GM23338 (cell line): ENCODE results near the gene HS6ST1. TPM values are rescaled to one million over a fixed set of nuclear protein-coding genes. Genes with fewer than 3 reads are reported as not detected.
"Not testable (repeated sequence)": the region's sequence is repeated elsewhere in the genome, so short reads cannot be mapped to it uniquely, and the experiment has no call there.

Experiments
- ATAC-seq: fragments of 200-7000 bp; cut with Tn5 transposase; 3 replicates; pipeline ENCODE4 v1.9.1; 2020
- DNase-seq: peaks from one replicate; pipeline ENCODE4 v3.0.0-alpha.2; 2015; ENCODE audit warnings: low spot score
- H2AFZ ChIP-seq: fragments of 200-600 bp; sonication (generic); 2 replicates; pipeline ENCODE4 v1.8.0; 2016; ENCODE audit warnings: antibody characterized with exemption, mild to moderate bottlenecking, moderate library complexity
- H3F3A ChIP-seq: fragments of 200-600 bp; sonication (generic); replicated peaks from 2 replicates; pipeline ENCODE4 v1.8.0; 2017; ENCODE audit warnings: antibody characterized with exemption, mixed run types, low read depth
- H3K27ac ChIP-seq: fragments of 200-600 bp; sonication (generic); 2 replicates; pipeline ENCODE4 v1.6.1; 2016; ENCODE audit warnings: low read depth
- H3K27me3 ChIP-seq: fragments of 200-600 bp; sonication (generic); 2 replicates; pipeline ENCODE4 v1.8.0; 2016; ENCODE audit warnings: mild to moderate bottlenecking, mixed run types, moderate library complexity; ENCODE audit not compliant: insufficient read depth
- H3K36me3 ChIP-seq: fragments of 200-600 bp; sonication (generic); 2 replicates; pipeline ENCODE4 v1.8.0; 2016; ENCODE audit warnings: mild to moderate bottlenecking; ENCODE audit not compliant: insufficient read depth
- H3K4me1 ChIP-seq: fragments of 200-600 bp; sonication (generic); 2 replicates; pipeline ENCODE4 v1.8.0; 2016; ENCODE audit warnings: mild to moderate bottlenecking, moderate library complexity; ENCODE audit not compliant: insufficient read depth
- H3K4me2 ChIP-seq: fragments of 200-600 bp; sonication (generic); 2 replicates; pipeline ENCODE4 v1.7.1; 2017; ENCODE audit warnings: mixed run types
- H3K4me3 ChIP-seq: fragments of 200-600 bp; sonication (generic); 2 replicates; pipeline ENCODE4 v1.6.1; 2016; ENCODE audit warnings: mixed run types
- H3K79me2 ChIP-seq: fragments of 200-600 bp; sonication (generic); replicated peaks from 2 replicates; pipeline ENCODE4 v1.8.0; 2017; ENCODE audit warnings: mild to moderate bottlenecking; ENCODE audit not compliant: insufficient read depth
- H3K9me2 ChIP-seq: fragments of 200-600 bp; sonication (generic); 2 replicates; pipeline ENCODE4 v1.8.0; 2017; ENCODE audit not compliant: insufficient read depth
- H4K20me1 ChIP-seq: fragments of 200-600 bp; sonication (generic); replicated peaks from 2 replicates; pipeline ENCODE4 v1.8.0; 2017; ENCODE audit warnings: mild to moderate bottlenecking; ENCODE audit not compliant: insufficient read depth
- H3K27ac Mint-ChIP-seq: 2 replicates; pipeline ENCODE4 v1.8.0; 2020; ENCODE audit warnings: inconsistent platforms, mild to moderate bottlenecking, moderate library complexity, mixed read lengths
- H3K27me3 Mint-ChIP-seq: 3 replicates; pipeline ENCODE4 v1.8.0; 2022; ENCODE audit warnings: low read depth, mild to moderate bottlenecking, moderate library complexity, mixed read lengths, inconsistent platforms; ENCODE audit not compliant: insufficient read depth, poor library complexity
- H3K36me3 Mint-ChIP-seq: 3 replicates; pipeline ENCODE4 v1.8.0; 2021; ENCODE audit warnings: low read depth, mild to moderate bottlenecking, inconsistent platforms, moderate library complexity, mixed read lengths
- H3K4me1 Mint-ChIP-seq: 3 replicates; pipeline ENCODE4 v1.8.0; 2020; ENCODE audit warnings: mild to moderate bottlenecking, inconsistent platforms, mixed read lengths
- H3K4me3 Mint-ChIP-seq: 3 replicates; pipeline ENCODE4 v1.8.0; 2021; ENCODE audit warnings: moderate library complexity, mild to moderate bottlenecking, inconsistent platforms, mixed read lengths
- H3K9me3 Mint-ChIP-seq: 3 replicates; pipeline ENCODE4 v1.8.0; 2020; ENCODE audit warnings: moderate library complexity, mild to moderate bottlenecking, inconsistent platforms, mixed read lengths
- CREB1 ChIP-seq: fragments of 250-450 bp; sonication (Bioruptor Pico); IDR thresholded peaks from 2 replicates; pipeline ENCODE4 v1.5.0; 2020; ENCODE audit warnings: low read depth, mild to moderate bottlenecking, moderate library complexity
- CTCF ChIP-seq, 2 experiments: fragments of 200-600 bp in 1 of 2; sonication (generic) in 1 of 2; conservative IDR thresholded peaks; 2 replicates each; pipeline versions ENCODE4 v1.5.1 to v1.6.1; 2016 to 2017; ENCODE audit warnings: antibody characterized with exemption in 2 of 2, low read depth in 2 of 2, mild to moderate bottlenecking in 2 of 2, moderate library complexity in 1 of 2
- EZH2 ChIP-seq: fragments of 200-600 bp; sonication (generic); IDR thresholded peaks from one replicate; pipeline ENCODE4 v1.8.0; 2017; ENCODE audit warnings: antibody characterized with exemption, mild to moderate bottlenecking, low read depth; ENCODE audit not compliant: unreplicated experiment
- EZH2phosphoT487 ChIP-seq: fragments of 200-600 bp; sonication (generic); IDR thresholded peaks from one replicate; pipeline ENCODE4 v1.8.1; 2018; ENCODE audit warnings: antibody characterized with exemption; ENCODE audit not compliant: unreplicated experiment
- JUNB ChIP-seq: IDR thresholded peaks from one replicate; pipeline ENCODE4 v1.6.1; 2016; ENCODE audit warnings: antibody characterized with exemption; ENCODE audit not compliant: unreplicated experiment
- NANOG ChIP-seq: IDR thresholded peaks from 2 replicates; pipeline ENCODE4 v1.6.1; 2016; ENCODE audit warnings: antibody characterized with exemption, borderline replicate concordance
- POLR2AphosphoS5 ChIP-seq: IDR thresholded peaks from 2 replicates; pipeline ENCODE4 v1.6.1; 2016; ENCODE audit warnings: antibody characterized with exemption, low read depth
- REST ChIP-seq: IDR thresholded peaks from one replicate; pipeline ENCODE4 v1.6.1; 2018; ENCODE audit warnings: antibody characterized with exemption; ENCODE audit not compliant: unreplicated experiment
- STAT1 ChIP-seq: IDR thresholded peaks from one replicate; pipeline ENCODE4 v1.6.1; 2016; ENCODE audit warnings: antibody characterized with exemption; ENCODE audit not compliant: unreplicated experiment
- ZNF114 ChIP-seq: fragments of 250-450 bp; sonication (Bioruptor Pico); IDR thresholded peaks from 2 replicates; pipeline ENCODE4 v1.5.0; 2020; ENCODE audit warnings: mild to moderate bottlenecking, moderate library complexity
- polyA plus RNA-seq: library from polyadenylated mRNA; unstranded; fragments of >200 nt; fragmentation: Nextera tagmentation; extraction: Ambion mirVana; gene quantifications from 2 replicates; pipeline ENCODE4 v1.2.1, GENCODE V29; 2016
- total RNA-seq: library from RNA; depleted of rRNA; stranded (reverse); fragments of >200 nt; shearing (Covaris generic); gene quantifications from 2 replicates; pipeline ENCODE4 v1.2.3, GENCODE V29; 2014

The HS6ST1 gene
- total and polyA plus RNA-seq, 2 experiments from 2014 or later, result 21.1 to 106 TPM

GRCh38 chr2:128319631-128320191, 1.0 kb upstream of the HS6ST1 start:
- Histone ChIP-seq H3K9me2 (no peaks in the 10 kb centered on the region), H3K4me3 (peak overlapping the region; percentile 67), H3K4me1 (peaks cover 25% of the 10 kb centered on the region), H4K20me1 (peaks cover 26% of the 10 kb centered on the region), H3K79me2 (peaks cover 33% of the 10 kb centered on the region), H3K4me2 (peak overlapping the region; percentile 92), H3K27me3 (peaks cover 23% of the 10 kb centered on the region), H3K27ac (no peak overlapping the region), H2AFZ (peak overlapping the region; percentile 85), H3K36me3 (no peaks in the 10 kb centered on the region), H3F3A (no peaks in the 10 kb centered on the region)
- peaks cover 38% of the 10 kb centered on the region for H3K4me1 Mint-ChIP-seq
- peak overlapping the region; percentile 64 for H3K4me3 Mint-ChIP-seq
- no peak for DNase-seq
- peaks cover 11% of the 10 kb centered on the region for H3K36me3 Mint-ChIP-seq
- TF ChIP-seq CTCF (conservative IDR thresholded peaks at IDR 0.05; ENCODE audit: low read depth in 2 of 2) (no peak), EZH2 (no peak), JUNB (no peak), CREB1 (CRISPR knock-in tag) (no peak), NANOG (no peak), EZH2phosphoT487 (no peak), REST (no peak), POLR2AphosphoS5 (no peak), STAT1 (no peak), ZNF114 (CRISPR knock-in tag) (no peak)
- no peaks in the 10 kb centered on the region for H3K9me3 Mint-ChIP-seq
- peaks cover 25% of the 10 kb centered on the region for H3K27me3 Mint-ChIP-seq
- no peak overlapping the region for H3K27ac Mint-ChIP-seq
- ATAC-seq, result peak; percentile 0; the same call in 2 of the 3 replicates

- Mint-ChIP-seq H3K4me3 (peak overlapping the region; percentile 68; the same call in 2 of the 3 replicates), H3K27me3 (peaks cover 27% of the 10 kb centered on the region), H3K36me3 (peaks cover 14% of the 10 kb centered on the region), H3K4me1 (peaks cover 42% of the 10 kb centered on the region)
- not testable (repeated sequence) for H3F3A ChIP-seq, DNase-seq, H3K9me3 Mint-ChIP-seq, ATAC-seq, H3K36me3 ChIP-seq, H3K27ac Mint-ChIP-seq, H3K9me2 ChIP-seq, H3K27ac ChIP-seq, H3K4me2 ChIP-seq, H2AFZ ChIP-seq
- Histone ChIP-seq H4K20me1 (peaks cover 40% of the 10 kb centered on the region), H3K27me3 (peaks cover 23% of the 10 kb centered on the region), H3K79me2 (peaks cover 48% of the 10 kb centered on the region), H3K4me1 (peaks cover 32% of the 10 kb centered on the region), H3K4me3 (peak overlapping the region; percentile 94)
These were observed 423 bp downstream of the HS6ST1 start for GRCh38 chr2:128318245-128318644.

- not testable (repeated sequence) for H3K9me3 Mint-ChIP-seq, H2AFZ ChIP-seq, H3K9me2 ChIP-seq, DNase-seq, H3K27ac Mint-ChIP-seq, H3K27ac ChIP-seq, H3K36me3 ChIP-seq, H3F3A ChIP-seq
- peaks cover 23% of the 10 kb centered on the region for H3K27me3 ChIP-seq
- H3K79me2 ChIP-seq, result peaks cover 51% of the 10 kb centered on the region
- peaks cover 34% of the 10 kb centered on the region for H3K4me1 ChIP-seq
- peak overlapping the region; percentile 98 for H3K4me2 ChIP-seq
- Mint-ChIP-seq H3K4me3 (peak overlapping the region; percentile 88), H3K27me3 (peaks cover 24% of the 10 kb centered on the region), H3K36me3 (peaks cover 14% of the 10 kb centered on the region), H3K4me1 (peaks cover 41% of the 10 kb centered on the region)
- peak overlapping the region; percentile 94 for H3K4me3 ChIP-seq
- ATAC-seq, result peak; percentile 0; the same call in 2 of the 3 replicates
- H4K20me1 ChIP-seq, result peaks cover 44% of the 10 kb centered on the region
These were observed 806 bp downstream of the HS6ST1 start for GRCh38 chr2:128317899-128318225.
